ENCODE measurements around the gene PTPRG. TPM values are rescaled to one million over a fixed set of nuclear protein-coding genes. Genes with fewer than 3 reads are reported as not detected.

PTPRG gene
- total RNA-seq, 1 experiment from 2014 or later, result 0.74 TPM

DNA sequence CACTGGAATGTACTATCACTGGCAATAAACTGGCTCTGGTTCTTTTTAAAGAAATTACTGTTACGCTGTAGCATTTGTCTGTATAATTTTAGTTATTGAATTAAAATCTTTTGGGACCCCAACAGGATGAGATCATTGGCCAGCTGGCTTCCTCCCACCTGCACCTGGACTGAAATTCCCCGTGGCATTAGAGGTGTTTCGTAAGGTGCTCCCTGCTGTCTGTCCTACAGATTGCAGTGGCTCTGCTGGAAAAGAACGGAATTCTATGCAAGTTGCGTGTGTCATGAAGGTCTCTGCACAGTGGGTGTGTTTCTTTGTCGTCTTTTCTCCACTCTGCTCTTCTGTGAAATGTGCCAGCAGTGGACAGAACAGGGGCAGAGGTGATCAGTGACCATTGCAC lies 383.4 kb downstream of the PTPRG start:
- ChIA-PET CTCF (no interaction called here), POLR2A (no interaction called here)
- ATAC-seq (no peak), DNase-seq (ENCODE audit: low read depth, low spot score) (no peak)
- no peaks in the 10 kb centered on the region for H3K27me3 ChIP-seq (ENCODE audit: control insufficient read depth, insufficient read depth, low read length)
- no peaks in the 10 kb centered on the region for H3K4me1 ChIP-seq (ENCODE audit: control insufficient read depth, insufficient read depth, low read length)
- no peaks in the 10 kb centered on the region for H3K9me3 ChIP-seq (ENCODE audit: control insufficient read depth, insufficient read depth, low read depth, low read length)
- BruUV-seq (replicated peaks), result no TSS peak
- no peak overlapping the region for H3K27ac ChIP-seq (ENCODE audit: low read length)
- intact Hi-C loops (cut with micrococcal nuclease; ENCODE audit: unreplicated experiment), result no loop called here
- TF ChIP-seq TCF7L2 (IDR thresholded peaks at IDR 0.05; ENCODE audit: low read depth, low read length), result no peak
- no peak for TF ChIP-seq POLR2AphosphoS5 (IDR thresholded peaks at IDR 0.05; ENCODE audit: low read depth, low read length)
- no peak for TF ChIP-seq SIN3A (IDR thresholded peaks at IDR 0.05; ENCODE audit: borderline replicate concordance, insufficient read depth, low read depth, low read length)
- no peak for TF ChIP-seq REST (IDR thresholded peaks at IDR 0.05; ENCODE audit: insufficient read depth in 1 of 2, low read depth in 2 of 2, low read length in 1 of 2)
- TF ChIP-seq, protein P1, sequence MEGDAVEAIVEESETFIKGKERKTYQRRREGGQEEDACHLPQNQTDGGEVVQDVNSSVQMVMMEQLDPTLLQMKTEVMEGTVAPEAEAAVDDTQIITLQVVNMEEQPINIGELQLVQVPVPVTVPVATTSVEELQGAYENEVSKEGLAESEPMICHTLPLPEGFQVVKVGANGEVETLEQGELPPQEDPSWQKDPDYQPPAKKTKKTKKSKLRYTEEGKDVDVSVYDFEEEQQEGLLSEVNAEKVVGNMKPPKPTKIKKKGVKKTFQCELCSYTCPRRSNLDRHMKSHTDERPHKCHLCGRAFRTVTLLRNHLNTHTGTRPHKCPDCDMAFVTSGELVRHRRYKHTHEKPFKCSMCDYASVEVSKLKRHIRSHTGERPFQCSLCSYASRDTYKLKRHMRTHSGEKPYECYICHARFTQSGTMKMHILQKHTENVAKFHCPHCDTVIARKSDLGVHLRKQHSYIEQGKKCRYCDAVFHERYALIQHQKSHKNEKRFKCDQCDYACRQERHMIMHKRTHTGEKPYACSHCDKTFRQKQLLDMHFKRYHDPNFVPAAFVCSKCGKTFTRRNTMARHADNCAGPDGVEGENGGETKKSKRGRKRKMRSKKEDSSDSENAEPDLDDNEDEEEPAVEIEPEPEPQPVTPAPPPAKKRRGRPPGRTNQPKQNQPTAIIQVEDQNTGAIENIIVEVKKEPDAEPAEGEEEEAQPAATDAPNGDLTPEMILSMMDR (IDR thresholded peaks at IDR 0.05), result no peak
- in situ Hi-C loops (cut with HindIII; ENCODE audit: low pct_unique_long_range_greater_than_20kb, low sequenced_read_pairs), result no loop called here
- H3K4me3 ChIP-seq (ENCODE audit: low read depth in 2 of 2, low read length in 2 of 2), result no peak overlapping the region
- H3K36me3 ChIP-seq (ENCODE audit: control insufficient read depth, insufficient read depth, low read length), result no peaks in the 10 kb centered on the region

- no TSS peak for BruUV-seq (replicated peaks)
- Histone ChIP-seq H3K9me3 (ENCODE audit: control insufficient read depth, insufficient read depth, low read depth, low read length) (no peaks in the 10 kb centered on the region), H3K4me1 (ENCODE audit: control insufficient read depth, insufficient read depth, low read length) (no peaks in the 10 kb centered on the region), H3K27me3 (ENCODE audit: control insufficient read depth, insufficient read depth, low read length) (no peaks in the 10 kb centered on the region), H3K4me3 (ENCODE audit: low read depth in 2 of 2, low read length in 2 of 2) (no peak overlapping the region), H3K27ac (ENCODE audit: low read length) (no peak overlapping the region), H3K36me3 (ENCODE audit: control insufficient read depth, insufficient read depth, low read length) (no peaks in the 10 kb centered on the region)
- in situ Hi-C loops (cut with HindIII; ENCODE audit: low pct_unique_long_range_greater_than_20kb, low sequenced_read_pairs), result no loop called here
- ATAC-seq (no peak), DNase-seq (ENCODE audit: low read depth, low spot score) (no peak)
- POLR2A ChIA-PET, result no interaction called here
- CTCF ChIA-PET, result no interaction called here
- intact Hi-C loops (cut with micrococcal nuclease; ENCODE audit: unreplicated experiment), result no loop called here
- TF ChIP-seq SIN3A (IDR thresholded peaks at IDR 0.05; ENCODE audit: borderline replicate concordance, insufficient read depth, low read depth, low read length) (no peak), POLR2AphosphoS5 (IDR thresholded peaks at IDR 0.05; ENCODE audit: low read depth, low read length) (no peak), TCF7L2 (IDR thresholded peaks at IDR 0.05; ENCODE audit: low read depth, low read length) (no peak), REST (IDR thresholded peaks at IDR 0.05; ENCODE audit: insufficient read depth in 1 of 2, low read depth in 2 of 2, low read length in 1 of 2) (no peak)
- TF ChIP-seq, protein P1 (IDR thresholded peaks at IDR 0.05), result no peak
These were observed 384.3 kb downstream of the PTPRG start for GRCh38 chr3:61945657-61946056.

Measured in Panc1 (cell line).